ENCODE measurements around the gene SIRT7. TPM values are rescaled to one million over a fixed set of nuclear protein-coding genes. Genes with fewer than 3 reads are reported as not detected.
A peak's percentile ranks its signal among the peaks of the same experiment; 100 is the strongest.

Gene SIRT7
- polyA plus RNA-seq, 1 donor from 2014 or later: 44.5 TPM

DNA sequence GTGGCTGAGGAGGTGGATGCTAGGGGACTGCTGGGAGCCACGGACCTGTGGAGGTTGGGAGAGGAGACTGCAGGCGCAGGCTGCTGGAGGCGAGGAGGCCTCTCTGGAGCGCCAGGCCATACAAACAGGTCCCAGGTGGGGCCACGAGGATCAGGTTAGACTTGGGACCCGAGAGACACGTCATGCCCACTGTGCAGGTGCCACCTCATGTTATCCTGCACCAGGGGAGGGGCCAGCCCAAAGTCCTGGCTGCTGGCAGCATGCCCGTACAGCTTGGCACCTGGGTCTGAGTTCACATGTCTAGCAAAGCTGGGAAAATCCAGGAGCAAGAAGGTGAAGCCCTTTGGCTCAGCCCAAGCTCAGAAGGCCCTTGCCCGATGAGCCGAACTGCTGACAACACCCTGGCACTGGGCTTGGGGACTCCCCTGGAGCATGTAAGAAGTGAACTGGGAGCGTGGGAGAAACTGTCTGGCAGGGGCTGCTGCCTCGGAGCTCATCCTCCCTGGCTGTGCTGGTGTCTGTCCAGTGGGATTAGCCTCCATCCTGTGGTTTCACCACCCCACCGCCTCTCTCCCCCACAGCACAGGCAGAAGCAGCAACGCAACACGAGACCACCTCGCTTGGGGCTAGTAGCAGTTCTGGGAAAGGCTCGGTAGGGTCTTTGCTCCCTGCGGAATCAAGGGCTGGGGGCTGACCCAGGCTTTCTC, 52.1 kb downstream of the SIRT7 start:
- TF ChIP-seq POLR2AphosphoS5 (IDR thresholded peaks at IDR 0.05) (no peak), CTCF (IDR thresholded peaks at IDR 0.05; ENCODE audit: poor library complexity, severe bottlenecking) (no peak), RAD21 (conservative IDR thresholded peaks at IDR 0.05) (no peak), EP300 (conservative IDR thresholded peaks at IDR 0.05; ENCODE audit: poor library complexity, severe bottlenecking) (no peak), SMC3 (conservative IDR thresholded peaks at IDR 0.05; ENCODE audit: poor library complexity) (no peak), MXI1 (conservative IDR thresholded peaks at IDR 0.05; ENCODE audit: poor library complexity, severe bottlenecking) (no peak), EZH2 (IDR thresholded peaks at IDR 0.05; ENCODE audit: borderline replicate concordance, insufficient read depth, low read length, poor library complexity, severe bottlenecking) (no peak), TAF1 (IDR thresholded peaks at IDR 0.05; ENCODE audit: low read depth) (no peak), REST (IDR thresholded peaks at IDR 0.05; ENCODE audit: borderline replicate concordance) (no peak)
- Histone ChIP-seq H3K9me2 (ENCODE audit: insufficient read depth, low read length) (no peaks in the 10 kb centered on the region), H3K36me3 (ENCODE audit: insufficient read depth, low read length) (no peaks in the 10 kb centered on the region), H4K20me1 (ENCODE audit: insufficient read depth) (no peaks in the 10 kb centered on the region), H3F3A (ENCODE audit: insufficient read depth, low read length, poor library complexity, severe bottlenecking) (no peaks in the 10 kb centered on the region), H3K27me3 (ENCODE audit: insufficient read depth, low read depth, low read length) (no peaks in the 10 kb centered on the region), H3K9me3 (ENCODE audit: low read length) (no peaks in the 10 kb centered on the region), H3K79me2 (replicated peaks; ENCODE audit: insufficient read depth, low read length) (peaks cover 24% of the 10 kb centered on the region), H3K4me2 (ENCODE audit: low read length) (no peak overlapping the region), H2AFZ (ENCODE audit: low read depth, low read length) (no peak overlapping the region), H3K4me3 (ENCODE audit: low read length) (no peak overlapping the region), H3K27ac (ENCODE audit: low read length) (no peak overlapping the region), H3K9ac (ENCODE audit: low read length) (peak overlapping the region; percentile 1)

GRCh38 chr17:81865358-81865732, 52.6 kb downstream of the SIRT7 start:
- Histone ChIP-seq H3K4me3 (ENCODE audit: low read length) (no peak overlapping the region), H3K27ac (ENCODE audit: low read length) (no peak overlapping the region), H3F3A (ENCODE audit: insufficient read depth, low read length, poor library complexity, severe bottlenecking) (no peaks in the 10 kb centered on the region), H2AFZ (ENCODE audit: low read depth, low read length) (no peak overlapping the region), H3K4me2 (ENCODE audit: low read length) (no peak overlapping the region), H3K9ac (ENCODE audit: low read length) (no peak overlapping the region), H3K79me2 (replicated peaks; ENCODE audit: insufficient read depth, low read length) (peaks cover 20% of the 10 kb centered on the region), H3K36me3 (ENCODE audit: insufficient read depth, low read length) (no peaks in the 10 kb centered on the region), H4K20me1 (ENCODE audit: insufficient read depth) (no peaks in the 10 kb centered on the region), H3K9me3 (ENCODE audit: low read length) (no peaks in the 10 kb centered on the region), H3K27me3 (ENCODE audit: insufficient read depth, low read depth, low read length) (no peaks in the 10 kb centered on the region), H3K9me2 (ENCODE audit: insufficient read depth, low read length) (no peaks in the 10 kb centered on the region)
- no peak for TF ChIP-seq POLR2AphosphoS5 (IDR thresholded peaks at IDR 0.05)
- no peak for TF ChIP-seq RAD21 (conservative IDR thresholded peaks at IDR 0.05)
- TF ChIP-seq TAF1 (IDR thresholded peaks at IDR 0.05; ENCODE audit: low read depth): no peak
- TF ChIP-seq CTCF (IDR thresholded peaks at IDR 0.05; ENCODE audit: poor library complexity, severe bottlenecking): no peak
- TF ChIP-seq EZH2 (IDR thresholded peaks at IDR 0.05; ENCODE audit: borderline replicate concordance, insufficient read depth, low read length, poor library complexity, severe bottlenecking): no peak
- TF ChIP-seq REST (IDR thresholded peaks at IDR 0.05; ENCODE audit: borderline replicate concordance): no peak
- no peak for TF ChIP-seq EP300 (conservative IDR thresholded peaks at IDR 0.05; ENCODE audit: poor library complexity, severe bottlenecking)
- no peak for TF ChIP-seq SMC3 (conservative IDR thresholded peaks at IDR 0.05; ENCODE audit: poor library complexity)
- no peak for TF ChIP-seq MXI1 (conservative IDR thresholded peaks at IDR 0.05; ENCODE audit: poor library complexity, severe bottlenecking)
